ENCODE measurements around the gene TAS2R19. TPM values are rescaled to one million over a fixed set of nuclear protein-coding genes. Genes with fewer than 3 reads are reported as not detected.

The TAS2R19 gene
- total RNA-seq, 2 donors from 2014 or later, result 0.35 to 0.89 TPM

GRCh38 chr12:10974965-10975364 lies 47.5 kb downstream of the TAS2R19 start:
- DNase-seq (ENCODE audit: low spot score), result no peak
- Histone ChIP-seq H3K4me3 (no peak overlapping the region), H3K4me1 (no peaks in the 10 kb centered on the region), H3K9me3 (no peaks in the 10 kb centered on the region), H3K27me3 (no peaks in the 10 kb centered on the region), H3K27ac (no peak overlapping the region), H3K36me3 (no peaks in the 10 kb centered on the region)
- TF ChIP-seq CTCF (IDR thresholded peaks at IDR 0.05), result no peak

Other genes starting within 250 kb of the TAS2R19 start
- not detected for gene TAS2R7, start 220.0 kb downstream of the TAS2R19 start, total RNA-seq
- not detected for gene TAS2R8, start 215.3 kb downstream of the TAS2R19 start, total RNA-seq
- gene TAS2R9, start 212.5 kb downstream of the TAS2R19 start, total RNA-seq, result not detected
- not detected for gene TAS2R10, start 196.3 kb downstream of the TAS2R19 start, total RNA-seq
- 1 to 10 TPM in 1 of 2 donors, not detected in 1; 1.6 TPM for gene PRR4, start 173.1 kb downstream of the TAS2R19 start, total RNA-seq
- 10 to 100 TPM in 1 of 2 donors, 1 to 10 TPM in 1; 9.2 to 13.1 TPM for gene PRH1, start 138.4 kb downstream of the TAS2R19 start, total RNA-seq
- gene TAS2R13, start 113.1 kb downstream of the TAS2R19 start, total RNA-seq, result under 1 TPM; 0.24 to 0.63 TPM
- gene PRH2, start 93.4 kb downstream of the TAS2R19 start, total RNA-seq, result not detected
- 1 to 10 TPM in 1 of 2 donors, under 1 TPM in 1; 0.39 to 1.2 TPM for gene TAS2R14, start 83.4 kb downstream of the TAS2R19 start, total RNA-seq
- gene TAS2R50, start 35.7 kb downstream of the TAS2R19 start, total RNA-seq, result 1 to 10 TPM in 1 of 2 donors, not detected in 1; 1.2 TPM
- gene TAS2R20, start 24.3 kb downstream of the TAS2R19 start, total RNA-seq, result under 1 TPM; 0.24 to 0.33 TPM
- under 1 TPM in 1 of 2 donors, not detected in 1; 0.59 TPM for gene TAS2R31, start 8.8 kb upstream of the TAS2R19 start, total RNA-seq
- under 1 TPM in 1 of 2 donors, not detected in 1; 0.67 TPM for gene TAS2R46, start 39.7 kb upstream of the TAS2R19 start, total RNA-seq
- gene TAS2R43, start 69.7 kb upstream of the TAS2R19 start, total RNA-seq, result 1 to 10 TPM in 1 of 2 donors, under 1 TPM in 1; 0.35 to 2.0 TPM
- gene TAS2R30, start 112.0 kb upstream of the TAS2R19 start, total RNA-seq, result under 1 TPM; 0.44 to 0.90 TPM
- gene SMIM10L1, start 148.6 kb upstream of the TAS2R19 start, total RNA-seq, result 10 to 100 TPM; 11.8 to 13.3 TPM
- not detected for gene TAS2R42, start 164.3 kb upstream of the TAS2R19 start, total RNA-seq
- not detected for gene PRB3, start 247.1 kb upstream of the TAS2R19 start, total RNA-seq

All from right atrium auricular region (tissue), 2 donors.